ES-I3 (cell line): Measurements from ENCODE around the gene RPS28.
"Not testable (repeated sequence)": the region's sequence is repeated elsewhere in the genome, so short reads cannot be mapped to it uniquely, and the experiment has no call there.

Source experiments
- H3K36me3 ChIP-seq: 2 replicates; pipeline ENCODE4 v1.6.1; 2013; ENCODE audit warnings: mild to moderate bottlenecking, low read length, control low read depth, moderate library complexity; ENCODE audit not compliant: insufficient read depth
- H3K4me1 ChIP-seq: 2 replicates; pipeline ENCODE4 v1.6.1; 2013; ENCODE audit warnings: mild to moderate bottlenecking, control low read depth, low read length; ENCODE audit not compliant: insufficient read depth
- H3K9ac ChIP-seq: 2 replicates; pipeline ENCODE4 v1.6.1; 2013; ENCODE audit warnings: low read depth, mild to moderate bottlenecking, low read length, moderate library complexity
- H3K9me3 ChIP-seq: 2 replicates; pipeline ENCODE4 v1.6.1; 2013; ENCODE audit warnings: mild to moderate bottlenecking, low read length, moderate library complexity; ENCODE audit not compliant: control insufficient read depth, insufficient read depth

RPS28 gene

DNA sequence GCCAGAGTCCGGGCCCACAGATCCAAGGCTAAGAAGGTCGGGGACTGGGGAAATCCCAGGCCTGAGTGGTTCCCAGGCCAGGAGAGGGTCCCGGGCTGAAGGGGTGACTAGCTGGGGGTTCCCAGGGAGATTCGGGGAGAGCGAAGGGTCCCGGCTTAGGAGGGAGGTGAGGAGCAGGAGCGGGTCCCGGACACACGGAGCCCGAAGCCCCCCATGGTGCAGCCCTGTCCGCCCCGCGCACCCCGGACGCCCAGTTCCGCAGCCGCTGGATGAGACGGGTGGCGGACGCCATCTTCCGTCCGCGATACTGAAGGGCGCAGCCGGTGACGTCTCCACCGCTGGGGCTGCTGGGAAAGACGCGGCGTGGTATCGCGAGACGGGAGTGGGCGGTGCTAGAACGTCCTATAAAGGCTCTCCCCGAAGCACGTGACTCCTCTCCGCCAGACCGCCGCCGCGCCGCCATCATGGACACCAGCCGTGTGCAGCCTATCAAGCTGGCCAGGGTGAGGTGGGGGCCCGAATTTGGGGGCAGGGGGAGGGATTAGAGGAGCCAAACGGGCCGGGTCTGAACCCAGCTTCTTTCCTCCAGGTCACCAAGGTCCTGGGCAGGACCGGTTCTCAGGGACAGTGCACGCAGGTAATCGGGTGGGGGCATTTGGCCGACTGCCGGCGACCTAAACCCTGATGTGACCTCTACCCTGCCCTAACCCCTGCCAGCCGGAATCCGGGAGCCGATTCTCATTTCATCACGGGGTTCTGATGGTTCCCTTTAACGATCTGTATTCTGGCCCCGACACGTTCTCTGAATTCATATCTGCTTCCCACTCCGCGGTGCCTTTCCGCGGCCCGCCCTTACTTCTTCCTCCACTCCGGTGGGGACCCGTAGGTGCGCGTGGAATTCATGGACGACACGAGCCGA lies at the start of gene RPS28, which contains the start of gene NDUFA7:
RPS28 (plus strand) TSS at position 430 of the 919 bp plus-strand sequence; CDS start at position 465, 35 bp downstream.
NDUFA7 (minus strand) TSS at position 309 of the 919 bp plus-strand sequence; CDS start at position 292, 17 bp downstream.
- peaks cover 3% of the 10 kb centered on the region; the same call in 1 of the 2 replicates for H3K4me1 ChIP-seq
- no peaks in the 10 kb centered on the region for H3K9me3 ChIP-seq

DNA sequence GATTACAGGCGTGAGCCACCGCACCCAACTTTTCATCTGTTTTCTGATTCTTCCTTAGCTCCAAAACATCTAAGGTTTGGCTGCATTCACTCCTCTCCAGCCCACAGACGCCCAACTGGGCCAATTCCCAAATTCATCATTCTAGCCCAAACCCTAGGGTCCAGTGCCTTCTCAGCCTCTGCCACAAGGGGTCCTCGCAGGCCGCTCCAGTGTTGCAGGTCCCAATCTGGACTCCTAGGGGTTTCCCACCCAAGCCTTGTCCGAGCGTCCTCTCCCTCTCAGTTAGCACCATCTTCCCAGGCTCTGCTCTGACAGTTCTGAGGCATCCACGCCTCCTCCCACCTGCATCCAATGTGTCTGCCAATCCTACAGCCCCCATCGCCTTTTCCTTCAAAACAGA lies 44.8 kb upstream of the RPS28 start:
- not testable (repeated sequence) for H3K4me1 ChIP-seq, H3K9ac ChIP-seq, H3K36me3 ChIP-seq, H3K9me3 ChIP-seq

More for the DNA sequence above, at the start of gene RPS28, which contains the start of gene NDUFA7:
- Histone ChIP-seq H3K36me3 (peaks cover 16% of the 10 kb centered on the region), H3K9ac (peak within 1 kb of the TSS; percentile 78)

DNA sequence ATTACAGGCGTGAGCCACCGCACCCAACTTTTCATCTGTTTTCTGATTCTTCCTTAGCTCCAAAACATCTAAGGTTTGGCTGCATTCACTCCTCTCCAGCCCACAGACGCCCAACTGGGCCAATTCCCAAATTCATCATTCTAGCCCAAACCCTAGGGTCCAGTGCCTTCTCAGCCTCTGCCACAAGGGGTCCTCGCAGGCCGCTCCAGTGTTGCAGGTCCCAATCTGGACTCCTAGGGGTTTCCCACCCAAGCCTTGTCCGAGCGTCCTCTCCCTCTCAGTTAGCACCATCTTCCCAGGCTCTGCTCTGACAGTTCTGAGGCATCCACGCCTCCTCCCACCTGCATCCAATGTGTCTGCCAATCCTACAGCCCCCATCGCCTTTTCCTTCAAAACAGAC lies 30.0 kb upstream of the RPS28 start:
- not testable (repeated sequence) for H3K9ac ChIP-seq, H3K4me1 ChIP-seq, H3K9me3 ChIP-seq

DNA sequence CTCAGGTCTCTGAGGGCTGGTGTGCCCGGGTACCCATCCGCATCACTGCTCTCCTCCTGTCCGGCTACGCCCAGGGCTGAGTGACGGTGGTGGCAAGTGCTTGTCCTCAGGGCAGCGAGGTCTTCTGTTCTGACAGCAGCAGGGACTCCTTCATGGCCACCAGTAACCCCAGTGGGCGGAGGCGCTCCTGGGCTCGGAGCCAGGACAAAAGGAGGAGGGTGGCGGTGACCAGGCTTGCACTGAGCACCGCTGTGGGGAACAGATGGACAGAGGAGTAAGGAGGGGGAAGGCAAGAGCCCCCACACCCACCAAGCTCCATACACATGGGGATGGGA lies 19.0 kb upstream of the RPS28 start:
- Histone ChIP-seq H3K4me1 (no peaks in the 10 kb centered on the region; the same call in 1 of the 2 replicates), H3K36me3 (no peaks in the 10 kb centered on the region), H3K9me3 (no peaks in the 10 kb centered on the region), H3K9ac (no peak overlapping the region)

More for the DNA sequence above, 30.0 kb upstream of the RPS28 start:
- not testable (repeated sequence) for H3K36me3 ChIP-seq

DNA sequence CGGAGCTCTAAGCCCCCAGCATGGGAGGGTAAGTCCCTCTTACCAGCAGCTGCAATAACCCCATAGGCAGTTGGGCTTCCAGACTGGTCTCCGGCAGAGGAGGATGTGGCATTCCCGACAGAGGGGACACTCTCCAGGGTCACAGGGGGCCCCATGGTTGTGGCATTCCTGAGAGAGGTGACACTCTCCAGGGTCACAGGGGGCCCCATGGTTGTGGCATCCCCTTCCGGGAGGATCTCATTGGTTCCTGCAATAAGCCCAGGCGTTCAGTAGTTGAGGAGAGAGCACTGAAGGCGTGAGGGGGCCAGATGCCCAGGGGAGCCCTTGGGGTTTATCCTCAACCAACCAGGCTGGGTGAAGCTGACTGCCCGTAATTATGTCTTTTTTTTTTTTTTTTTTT lies 18.6 kb upstream of the RPS28 start:
- Histone ChIP-seq H3K4me1 (no peaks in the 10 kb centered on the region; the same call in 1 of the 2 replicates), H3K9ac (no peak overlapping the region), H3K36me3 (no peaks in the 10 kb centered on the region), H3K9me3 (no peaks in the 10 kb centered on the region)

DNA sequence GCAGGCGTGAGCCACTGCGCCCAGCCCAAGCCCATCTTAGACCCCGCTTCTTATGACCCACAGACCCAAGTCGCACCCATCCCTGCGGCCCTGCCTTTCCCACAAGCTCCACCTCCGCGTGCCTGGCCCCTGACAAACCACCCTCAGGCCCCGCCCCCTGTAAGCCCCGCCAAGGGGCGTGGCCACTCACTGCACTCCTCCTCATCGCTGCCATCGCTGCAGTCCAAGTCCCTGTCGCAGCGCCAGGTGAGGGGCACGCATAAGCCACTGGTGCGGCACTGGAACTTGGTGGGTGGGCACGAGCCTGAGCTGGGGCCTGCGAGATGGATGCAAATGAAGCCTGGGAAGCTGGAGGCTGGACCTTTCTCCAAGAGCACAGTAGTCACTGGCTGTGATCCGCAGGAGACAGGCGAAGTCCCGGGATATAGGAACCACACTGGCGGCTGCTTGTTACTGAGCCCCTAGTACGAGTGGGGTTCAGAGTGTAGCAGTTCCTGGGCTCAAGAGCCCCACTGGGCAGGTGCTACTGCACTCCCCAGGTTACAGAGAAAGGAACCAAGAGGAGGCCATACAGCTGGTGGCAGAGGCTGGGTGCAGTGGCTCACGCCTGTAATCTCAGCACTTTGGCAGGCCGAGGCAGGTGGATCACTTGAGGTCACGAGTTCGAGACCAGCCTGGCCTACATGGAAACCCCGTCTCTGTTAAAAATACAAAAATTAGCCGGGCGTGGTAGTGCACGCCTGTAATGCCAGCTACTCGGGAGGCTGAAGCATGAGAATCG lies 16.3 kb upstream of the RPS28 start:
- Histone ChIP-seq H3K9ac (no peak overlapping the region; the same call in 1 of the 2 replicates), H3K4me1 (peaks cover 3% of the 10 kb centered on the region; the same call in 1 of the 2 replicates), H3K9me3 (no peaks in the 10 kb centered on the region), H3K36me3 (no peaks in the 10 kb centered on the region)

DNA sequence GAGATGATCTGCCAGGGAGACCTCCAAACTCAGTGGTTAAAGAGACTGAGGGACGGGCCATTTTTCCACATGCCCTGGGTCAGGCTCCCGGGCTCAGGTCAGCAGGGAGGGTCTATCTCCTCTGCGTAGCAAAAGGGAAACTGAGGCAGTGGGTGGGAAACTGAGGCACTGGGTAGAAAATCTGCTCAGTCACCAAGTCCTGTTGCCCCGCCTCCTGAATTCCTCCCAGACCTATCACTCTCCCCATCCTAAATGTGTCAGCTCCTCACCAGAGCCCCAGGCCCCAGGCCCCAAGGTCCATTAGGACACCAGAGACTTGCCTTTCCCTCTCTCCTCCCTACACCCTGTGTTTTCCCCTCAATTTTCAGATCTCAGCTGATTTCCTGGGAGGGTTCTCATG lies 15.5 kb upstream of the RPS28 start:
- Histone ChIP-seq H3K4me1 (peaks cover 3% of the 10 kb centered on the region; the same call in 1 of the 2 replicates), H3K9me3 (no peaks in the 10 kb centered on the region), H3K9ac (no peak overlapping the region), H3K36me3 (no peaks in the 10 kb centered on the region; the same call in 1 of the 2 replicates)

DNA sequence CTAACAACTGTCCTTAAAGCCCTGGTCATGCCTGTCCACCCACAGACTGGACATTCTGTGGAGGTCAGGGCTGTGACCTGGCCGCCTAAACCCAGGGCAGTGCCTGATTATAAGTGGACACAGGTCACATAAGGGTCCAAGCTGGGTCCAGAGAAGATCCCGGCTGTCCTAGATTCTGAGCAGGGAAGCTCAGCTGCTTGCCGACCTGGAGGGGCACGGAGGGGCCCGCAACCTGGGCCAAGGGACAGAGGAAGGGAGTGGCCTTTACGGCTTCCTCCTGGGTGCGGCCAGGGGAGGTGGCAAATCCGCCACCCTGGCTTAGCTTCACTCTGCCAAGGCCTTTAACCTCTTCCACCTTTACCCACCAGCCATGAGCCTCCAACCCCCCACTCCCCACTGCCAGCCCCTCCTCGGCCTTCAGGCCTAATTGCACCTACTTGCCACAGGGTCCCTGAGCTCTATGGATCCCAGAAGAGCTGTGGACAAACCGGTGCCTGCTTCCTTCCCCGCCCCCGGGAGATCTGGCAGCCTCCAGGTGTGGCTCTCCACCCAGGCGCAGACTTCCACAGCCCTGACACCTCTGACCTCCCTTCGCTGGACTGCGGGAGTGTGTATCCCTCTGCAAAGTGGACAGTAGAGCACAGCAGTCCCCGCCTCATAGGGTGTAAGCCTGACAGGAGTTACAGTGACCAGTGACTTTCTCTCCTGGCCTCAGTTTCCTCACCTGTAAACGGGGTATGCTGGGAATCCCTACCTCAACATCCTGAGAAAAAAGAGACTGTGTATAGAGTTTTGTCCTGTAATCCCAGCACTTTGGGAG lies 14.9 kb upstream of the RPS28 start:
- H3K36me3 ChIP-seq: peaks cover under 1% of the 10 kb centered on the region
- H3K4me1 ChIP-seq: peaks cover 3% of the 10 kb centered on the region; the same call in 1 of the 2 replicates
- H3K9me3 ChIP-seq: no peaks in the 10 kb centered on the region
- H3K9ac ChIP-seq: no peak overlapping the region; the same call in 1 of the 2 replicates

DNA sequence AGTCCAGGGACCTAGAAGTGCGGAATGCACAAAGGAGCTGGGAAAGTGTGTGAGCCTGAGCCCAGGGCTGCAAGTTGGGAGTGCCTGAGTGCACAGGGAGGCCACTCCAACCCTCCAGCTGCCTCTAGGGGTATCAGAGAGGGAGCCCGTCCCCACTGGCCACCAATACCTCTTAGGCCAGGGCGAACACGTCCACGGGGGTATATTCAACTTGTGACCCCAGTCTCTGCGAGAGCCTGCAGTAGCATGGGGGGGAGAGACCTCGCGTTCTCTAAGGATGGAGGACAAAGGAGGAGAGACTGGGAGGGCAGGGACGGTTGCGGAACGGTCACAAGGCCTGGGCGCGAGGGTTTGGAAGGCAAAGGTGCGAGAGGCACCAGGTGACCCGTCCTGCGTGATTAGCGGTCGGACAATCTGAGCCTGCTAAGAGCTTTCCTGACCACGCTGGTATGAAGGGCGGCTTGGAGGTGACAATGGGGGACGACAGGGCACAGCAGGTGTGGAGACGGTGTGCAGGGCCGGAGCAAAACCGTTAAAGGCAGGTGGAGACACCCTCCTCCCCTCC lies 13.8 kb upstream of the RPS28 start:
- Histone ChIP-seq H3K9me3 (no peaks in the 10 kb centered on the region), H3K9ac (peak overlapping the region; percentile 68), H3K36me3 (peaks cover 3% of the 10 kb centered on the region), H3K4me1 (peaks cover 3% of the 10 kb centered on the region; the same call in 1 of the 2 replicates)

DNA sequence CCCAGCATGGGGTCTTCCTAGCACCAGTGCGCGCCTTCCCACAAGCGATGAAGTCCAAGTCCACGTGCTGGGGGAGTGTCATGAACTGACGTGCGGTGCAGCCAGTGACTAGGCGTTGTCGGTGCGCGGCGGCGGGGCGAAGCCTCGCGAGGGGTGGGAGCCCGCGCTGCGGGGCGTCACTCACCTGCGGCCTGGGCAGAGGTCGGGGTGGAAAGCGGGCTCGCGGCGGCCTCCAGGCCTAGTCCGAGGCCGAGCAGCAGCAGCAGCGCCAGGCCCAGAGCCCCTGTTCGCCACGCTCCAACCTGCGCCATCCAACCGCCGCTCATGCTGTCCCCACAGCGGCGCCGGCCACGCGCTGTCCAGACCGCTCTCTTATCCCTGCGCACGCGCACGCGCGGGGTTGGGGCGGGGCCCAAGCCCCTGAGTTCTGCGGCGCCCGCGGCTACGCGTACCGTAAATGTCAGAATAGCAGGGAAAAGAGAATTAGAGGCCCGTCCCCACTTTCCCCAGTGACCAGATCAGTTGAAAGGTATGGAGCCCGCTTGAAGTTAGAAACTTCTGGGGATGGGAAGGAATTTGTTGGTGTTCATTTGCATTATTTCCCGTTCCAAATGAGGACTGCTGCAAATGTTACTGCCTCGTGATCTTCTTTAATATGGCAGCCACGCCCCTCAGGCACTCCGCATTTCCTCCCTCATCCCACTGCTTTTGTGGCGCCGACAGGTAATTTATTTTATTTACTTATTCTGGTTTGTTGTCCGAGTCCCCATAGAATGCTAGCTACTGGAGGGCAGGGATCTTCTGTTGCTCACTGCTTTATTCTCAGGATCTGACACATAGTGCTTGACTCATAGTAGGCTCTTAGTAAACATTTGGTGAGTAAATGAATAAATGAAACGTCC lies 13.1 kb upstream of the RPS28 start, which contains the start of gene CD320:
CD320 (minus strand) TSS at position 394 of the 902 bp plus-strand sequence; CDS start at position 326, 68 bp downstream.
- Histone ChIP-seq H3K36me3 (peaks cover 3% of the 10 kb centered on the region), H3K9ac (peak within 1 kb of the TSS; percentile 68), H3K4me1 (peaks cover 3% of the 10 kb centered on the region; the same call in 1 of the 2 replicates), H3K9me3 (no peaks in the 10 kb centered on the region)

DNA sequence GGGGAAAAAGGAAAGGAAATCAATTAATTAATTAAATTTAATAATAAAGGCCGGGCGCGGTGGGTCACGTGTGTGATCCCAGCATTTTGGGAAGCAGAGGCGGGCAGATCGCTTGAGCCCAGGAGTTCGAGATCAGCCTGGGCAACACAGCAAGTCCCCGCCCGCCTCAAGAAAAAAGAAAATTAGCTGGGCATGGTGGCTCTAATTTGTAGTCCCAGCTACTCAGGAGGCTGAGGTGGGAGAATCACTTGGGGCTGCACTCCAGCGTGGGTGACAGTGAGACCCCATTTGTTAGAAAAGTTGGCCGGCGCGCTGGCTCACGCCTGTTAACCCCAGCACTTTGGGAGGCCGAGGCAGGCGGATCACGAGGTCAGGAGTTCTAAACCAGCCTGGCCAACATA lies 12.4 kb upstream of the RPS28 start:
- H3K36me3 ChIP-seq: peaks cover 5% of the 10 kb centered on the region

DNA sequence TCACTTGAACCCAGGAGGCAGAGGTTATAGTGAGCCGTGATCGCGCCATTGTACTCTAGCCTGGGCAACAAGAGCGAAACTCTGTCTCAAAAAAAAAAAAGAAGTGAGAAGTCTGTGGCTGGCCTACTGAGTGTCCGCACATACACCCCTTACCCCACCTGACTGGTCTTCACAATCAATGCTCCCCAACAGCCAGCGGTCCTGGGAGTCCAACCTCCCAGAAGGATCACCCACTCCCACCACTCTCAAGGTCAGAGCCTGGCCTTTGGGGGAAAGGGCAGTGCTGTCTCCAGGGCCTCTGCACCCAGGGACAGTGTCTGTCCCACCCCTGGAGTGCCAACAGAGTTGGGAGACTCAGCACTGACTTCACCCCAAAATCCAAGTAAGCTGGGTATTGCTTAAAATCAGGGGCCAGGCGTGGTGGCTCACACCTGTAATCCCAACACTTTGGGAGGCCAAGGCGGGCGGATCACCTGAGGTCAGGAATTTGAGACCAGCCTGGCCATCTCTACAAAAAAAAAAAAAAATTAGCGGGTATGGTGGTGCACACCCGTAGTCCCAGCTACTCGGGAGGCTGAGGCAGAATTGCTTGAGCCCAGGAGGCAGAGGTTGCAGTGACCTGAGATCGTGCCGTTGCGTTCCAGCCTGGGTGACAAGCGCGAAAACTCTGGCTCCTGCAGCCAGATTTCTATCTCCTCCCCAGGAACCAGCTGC lies 10.8 kb upstream of the RPS28 start:
- peaks cover 8% of the 10 kb centered on the region for H3K36me3 ChIP-seq
- H3K4me1 ChIP-seq: peaks cover 3% of the 10 kb centered on the region; the same call in 1 of the 2 replicates
- no peaks in the 10 kb centered on the region for H3K9me3 ChIP-seq
- no peak overlapping the region for H3K9ac ChIP-seq

More for the DNA sequence above, 12.4 kb upstream of the RPS28 start:
- Histone ChIP-seq H3K9ac (peak overlapping the region; percentile 68; the same call in 1 of the 2 replicates), H3K4me1 (peaks cover 3% of the 10 kb centered on the region; the same call in 1 of the 2 replicates), H3K9me3 (no peaks in the 10 kb centered on the region)
